ENCODE measurements around the gene SOBP.
A peak's percentile ranks its signal among the peaks of the same experiment; 100 is the strongest.

SOBP gene

GRCh38 chr6:107658920-107659865 lies 169.3 kb downstream of the SOBP start:
- no peak for DNase-seq (ENCODE audit: low read depth in 2 of 2)

GRCh38 chr6:107660839-107661238 lies 170.9 kb downstream of the SOBP start:
- DNase-seq (ENCODE audit: low read depth in 2 of 2) = no peak

- no peak for DNase-seq (ENCODE audit: low read depth in 2 of 2)
Measured at GRCh38 chr6:107661291-107661690, 171.4 kb downstream of the SOBP start.

GRCh38 chr6:107662333-107662732 lies 172.4 kb downstream of the SOBP start:
- DNase-seq (ENCODE audit: low read depth in 2 of 2) = no peak

- no peak for DNase-seq (ENCODE audit: low read depth in 2 of 2)
Measured at GRCh38 chr6:107663308-107663707, 173.4 kb downstream of the SOBP start.

- no peak for DNase-seq (ENCODE audit: low read depth in 2 of 2)
Measured at GRCh38 chr6:107665382-107665781, 175.5 kb downstream of the SOBP start.

GRCh38 chr6:107666084-107666980 lies 176.4 kb downstream of the SOBP start:
- DNase-seq (ENCODE audit: low read depth in 2 of 2) = no peak

GRCh38 chr6:107666981-107667601 lies 177.2 kb downstream of the SOBP start:
- DNase-seq (ENCODE audit: low read depth in 2 of 2) = no peak

GRCh38 chr6:107667790-107668189 lies 177.9 kb downstream of the SOBP start:
- no peak for DNase-seq (ENCODE audit: low read depth in 2 of 2)

GRCh38 chr6:107668743-107669474 lies 179.0 kb downstream of the SOBP start:
- DNase-seq (ENCODE audit: low read depth in 2 of 2) = peak in 1 of 2 donors; percentile 40

- DNase-seq (ENCODE audit: low read depth in 2 of 2) = no peak
Measured at GRCh38 chr6:107670792-107671199, 180.9 kb downstream of the SOBP start.

GRCh38 chr6:107673076-107673494 lies 183.2 kb downstream of the SOBP start:
- no peak for DNase-seq (ENCODE audit: low read depth in 2 of 2)

GRCh38 chr6:107674995-107675738 lies 185.2 kb downstream of the SOBP start:
- DNase-seq (ENCODE audit: low read depth in 2 of 2) = peak; percentile 73 to 75

GRCh38 chr6:107676042-107676441 lies 186.1 kb downstream of the SOBP start:
- no peak for DNase-seq (ENCODE audit: low read depth in 2 of 2)

GRCh38 chr6:107677399-107677798 lies 187.5 kb downstream of the SOBP start:
- no peak for DNase-seq (ENCODE audit: low read depth in 2 of 2)

- no peak for DNase-seq (ENCODE audit: low read depth in 2 of 2)
Measured at GRCh38 chr6:107679457-107679856, 189.5 kb downstream of the SOBP start.

- DNase-seq (ENCODE audit: low read depth in 2 of 2) = no peak
Measured at GRCh38 chr6:107682721-107683120, 192.8 kb downstream of the SOBP start.

- no peak for DNase-seq (ENCODE audit: low read depth in 2 of 2)
Measured at GRCh38 chr6:107683183-107683582, 193.3 kb downstream of the SOBP start.

- no peak for DNase-seq (ENCODE audit: low read depth in 2 of 2)
Measured at GRCh38 chr6:107684996-107685395, 195.1 kb downstream of the SOBP start.

GRCh38 chr6:107689190-107689589 lies 199.3 kb downstream of the SOBP start:
- DNase-seq (ENCODE audit: low read depth in 2 of 2) = no peak

Data from stimulated activated CD8-positive, alpha-beta memory T cell treated with anti-CD3 and anti-CD28 coated beads, Interleukin-15, amount 100 ng/mL, for 48 hours (primary cell).